ENCODE data around the gene TOR3A.
"Not testable (repeated sequence)": the region's sequence is repeated elsewhere in the genome, so short reads cannot be mapped to it uniquely, and the experiment has no call there.

TOR3A gene

DNA sequence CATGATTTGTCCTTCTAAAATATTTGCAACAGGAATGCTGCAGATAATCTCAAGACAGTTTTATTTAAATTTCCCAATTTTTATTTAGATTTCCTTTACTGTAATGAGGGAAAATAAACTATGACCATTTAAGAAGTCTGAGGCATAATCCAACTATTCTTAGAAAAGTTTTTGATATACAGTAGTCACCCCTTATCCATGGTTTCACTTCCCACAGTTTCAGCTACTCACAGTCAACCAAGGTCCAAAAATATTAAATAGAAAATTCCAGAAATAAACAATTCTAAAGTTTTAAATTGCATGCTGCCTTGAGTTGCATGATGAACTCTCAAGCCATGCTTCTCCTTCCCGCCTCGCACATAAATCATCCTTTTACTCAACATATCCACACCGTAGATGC lies 33.3 kb downstream of the TOR3A start:
- no peak for DNase-seq

GRCh38 chr1:179119513-179119912 lies 37.6 kb downstream of the TOR3A start:
- DNase-seq: no peak

GRCh38 chr1:179120736-179121135 lies 38.9 kb downstream of the TOR3A start:
- no peak for DNase-seq

DNA sequence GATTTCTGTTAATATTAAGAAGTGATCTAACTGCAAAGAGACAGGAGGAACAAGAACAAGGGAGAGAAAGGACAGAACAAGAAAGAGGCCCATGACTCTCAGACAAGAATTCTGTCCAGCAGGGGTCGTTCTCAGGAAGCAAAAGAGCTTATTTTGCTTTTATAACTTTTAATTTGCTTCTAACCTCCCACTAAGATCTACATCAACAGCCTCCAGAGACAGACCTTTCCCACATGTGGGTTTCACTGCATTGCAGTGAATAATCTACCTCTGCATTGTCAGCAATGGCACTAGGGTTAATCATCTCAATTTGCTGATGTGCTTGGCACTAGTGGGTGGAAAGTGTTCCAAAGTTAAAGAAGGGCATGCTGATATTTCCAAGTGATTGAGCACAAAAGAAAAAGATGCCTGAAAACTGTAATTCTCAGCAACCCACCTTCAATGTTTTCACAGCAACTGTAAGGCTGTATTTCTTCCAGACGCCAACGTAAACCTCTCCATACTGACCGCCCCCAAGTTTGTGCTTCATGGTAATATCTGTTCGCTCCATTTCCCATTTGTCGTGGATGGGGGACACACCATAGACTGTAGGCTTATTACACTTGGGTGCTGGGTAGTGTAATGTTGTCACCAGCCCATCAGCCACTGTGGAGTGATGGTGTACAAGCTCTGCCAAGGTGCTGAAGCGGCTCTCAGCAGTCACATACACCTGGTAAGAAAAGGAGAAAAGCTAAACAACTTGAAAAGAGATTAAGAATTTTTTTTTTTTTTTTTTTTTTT lies 39.5 kb downstream of the TOR3A start:
- DNase-seq: no peak

GRCh38 chr1:179124873-179125272 lies 43.0 kb downstream of the TOR3A start:
- DNase-seq: no peak

GRCh38 chr1:179126338-179127060 lies 44.6 kb downstream of the TOR3A start:
- DNase-seq: no peak

- no peak for DNase-seq
These were observed 45.5 kb downstream of the TOR3A start for GRCh38 chr1:179127163-179127895.

GRCh38 chr1:179128520-179128919 lies 46.6 kb downstream of the TOR3A start:
- DNase-seq: no peak

DNA sequence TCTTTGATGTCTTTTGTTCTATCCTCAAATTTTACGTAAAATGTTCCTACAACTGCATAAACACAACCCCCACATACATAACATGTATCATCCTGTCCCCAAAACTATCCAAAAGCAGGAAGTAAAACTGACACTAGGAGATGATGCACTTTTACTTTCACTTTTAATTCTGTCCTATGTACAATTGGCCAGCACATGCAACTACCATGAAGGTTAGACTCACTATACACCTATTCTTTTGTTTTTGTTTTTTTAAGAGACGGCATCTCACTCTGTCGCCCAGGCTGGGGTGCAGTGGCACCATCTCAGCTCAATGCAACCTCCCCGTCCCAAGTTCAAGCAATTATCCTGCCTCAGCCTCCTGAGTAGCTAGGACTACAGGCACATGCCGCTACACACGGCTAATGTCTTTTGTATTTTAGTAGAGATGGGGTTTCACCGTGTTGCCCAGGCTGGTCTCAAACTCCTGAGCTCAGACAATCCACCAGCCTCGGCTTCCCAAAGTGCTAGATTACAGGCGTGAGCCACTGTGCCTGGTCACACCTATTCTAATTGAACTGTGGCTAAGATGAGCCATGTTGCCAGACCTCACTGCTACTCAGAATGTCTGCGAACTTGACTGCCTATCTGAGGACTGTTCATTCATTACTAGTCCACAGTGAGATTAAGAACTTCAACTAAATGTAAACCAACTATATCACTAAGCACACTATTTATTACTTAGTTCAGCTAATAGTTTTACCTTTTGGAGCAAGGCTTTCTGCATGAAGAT lies 48.0 kb downstream of the TOR3A start:
- DNase-seq: no peak

GRCh38 chr1:179135168-179135567 lies 53.3 kb downstream of the TOR3A start:
- DNase-seq: not testable (repeated sequence)

GRCh38 chr1:179135707-179136106 lies 53.8 kb downstream of the TOR3A start:
- DNase-seq: not testable (repeated sequence)

DNA sequence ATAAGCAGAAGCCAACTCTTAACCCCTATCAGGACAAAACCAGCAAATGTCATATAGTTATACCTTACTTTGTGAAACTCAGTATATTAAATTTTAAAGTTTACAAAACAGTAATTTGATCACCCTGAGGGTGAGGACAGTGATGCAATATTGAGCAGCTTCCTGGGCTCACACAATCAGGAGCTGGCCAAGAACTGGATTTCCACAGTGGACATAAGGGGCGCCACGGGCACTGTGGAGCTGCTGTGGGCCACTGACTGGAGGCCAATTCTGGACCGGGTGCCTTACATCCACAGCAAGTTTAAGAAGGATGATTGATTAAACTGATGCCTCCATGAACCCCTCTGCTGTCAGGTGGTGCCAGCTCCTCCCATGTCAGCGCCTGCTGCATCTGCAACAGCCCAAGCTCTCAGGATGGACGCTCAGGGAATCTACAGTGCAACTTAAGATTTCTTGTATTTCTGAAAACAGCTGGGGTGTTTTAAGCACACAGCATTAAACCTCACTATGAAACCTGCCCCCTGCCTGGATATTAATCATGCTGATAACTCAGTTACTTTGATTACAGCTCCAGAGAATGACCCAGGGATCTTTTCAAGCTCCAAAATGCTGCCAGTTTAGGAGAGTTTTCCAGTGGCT lies 55.9 kb downstream of the TOR3A start:
- no peak for DNase-seq

DNA sequence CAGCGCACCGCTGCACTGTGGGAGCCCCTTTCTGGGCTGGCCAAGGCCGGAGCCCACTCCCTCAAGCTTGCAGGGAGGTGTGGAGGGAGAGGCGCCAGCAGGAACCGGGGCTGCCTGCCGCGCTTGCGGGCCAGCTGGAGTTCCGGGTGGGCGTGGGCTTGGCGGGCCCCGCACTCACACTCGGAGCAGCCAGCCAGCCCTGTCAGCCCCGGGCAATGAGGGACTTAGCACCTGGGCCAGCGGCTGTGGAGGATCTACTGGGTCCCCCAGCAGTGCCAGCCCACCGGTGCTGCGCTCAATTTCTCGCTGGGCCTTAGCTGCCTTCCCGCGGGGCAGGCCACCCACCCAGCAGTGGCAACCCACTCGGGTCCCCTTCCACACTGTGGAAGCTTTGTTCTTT lies 56.9 kb downstream of the TOR3A start:
- DNase-seq: not testable (repeated sequence)

DNA sequence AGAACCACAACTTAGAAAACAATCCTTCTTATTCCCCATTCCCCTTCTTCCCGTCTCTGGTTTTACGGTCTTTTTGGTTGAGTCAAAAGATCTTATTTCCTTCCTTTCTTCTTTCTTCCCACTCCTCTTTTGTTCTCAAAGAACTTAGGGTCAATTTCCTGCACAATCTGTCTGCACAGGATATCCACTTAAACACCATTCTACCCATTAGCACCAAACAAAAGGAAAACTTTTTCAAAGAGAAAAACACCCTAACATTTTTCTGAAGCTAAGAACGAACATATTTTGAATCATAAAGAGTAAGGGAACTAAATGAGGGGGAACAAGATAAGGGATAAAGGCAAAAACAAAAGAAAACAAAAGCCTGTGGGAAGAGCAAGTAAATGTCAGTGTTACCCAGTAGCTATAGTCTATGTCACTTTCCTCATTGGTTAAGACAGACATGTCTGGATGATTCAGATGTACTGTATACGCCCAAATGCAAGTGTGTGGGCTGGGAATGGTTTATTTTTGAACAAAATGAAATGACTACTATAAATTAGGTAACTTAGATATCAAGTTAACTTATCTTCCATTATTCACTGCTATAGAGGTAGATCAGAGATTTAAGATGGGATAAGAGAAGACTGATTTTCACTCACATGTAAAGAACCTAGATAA lies 59.9 kb downstream of the TOR3A start:
- no peak for DNase-seq

- no peak for DNase-seq
These were observed 61.0 kb downstream of the TOR3A start for GRCh38 chr1:179142889-179143299.

DNA sequence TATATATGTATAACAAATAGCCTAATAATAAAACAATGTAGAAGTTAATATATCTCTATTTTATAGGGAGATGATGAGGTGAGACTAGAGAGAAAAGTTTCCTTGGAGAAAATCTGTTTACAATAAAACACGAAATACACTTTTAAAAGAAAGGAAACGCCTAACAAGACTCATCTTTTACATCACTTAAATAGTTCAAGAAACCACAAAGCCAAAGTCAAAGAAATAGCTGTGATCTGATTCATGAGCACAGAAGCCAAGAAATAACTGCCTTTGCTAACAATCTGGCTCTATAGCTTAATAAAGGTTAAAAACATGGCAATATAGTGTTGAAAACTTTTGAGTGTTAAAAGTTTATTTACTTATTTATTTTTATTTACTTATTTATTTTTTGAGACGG lies 61.5 kb downstream of the TOR3A start:
- DNase-seq: no peak

DNA sequence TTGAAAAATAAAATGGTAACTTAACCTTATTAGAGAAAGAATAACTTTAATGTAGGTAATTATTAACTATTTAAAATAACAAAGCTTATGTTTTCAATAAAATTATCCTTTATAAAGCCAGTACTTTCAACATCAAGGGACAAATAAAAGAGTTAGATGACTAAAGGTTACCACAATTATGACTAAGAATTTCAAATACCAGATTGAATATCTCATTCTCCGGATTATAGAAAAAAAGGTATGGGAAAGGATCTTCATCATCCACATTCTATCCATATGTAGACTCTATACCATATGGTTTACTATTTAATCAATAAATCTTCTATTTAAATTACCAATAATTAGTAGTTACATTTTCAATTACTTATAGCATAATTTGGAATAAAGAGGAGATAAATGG lies 62.8 kb downstream of the TOR3A start:
- DNase-seq: no peak

- no peak for DNase-seq
These were observed 63.7 kb downstream of the TOR3A start for GRCh38 chr1:179145521-179145920.
